HT-29 (cell line): ENCODE measurements around the gene GABRB1. TPM values are rescaled to one million over a fixed set of nuclear protein-coding genes. Genes with fewer than 3 reads are reported as not detected.

ENCODE experiments used
- DNase-seq: peaks from one replicate; pipeline ENCODE4 v3.0.0-alpha.2; 2015; ENCODE audit warnings: low spot score
- total RNA-seq: library from RNA; depleted of rRNA; stranded (reverse); fragments of >200 nt; shearing (Covaris generic); gene quantifications from 2 replicates; pipeline ENCODE4 v1.2.3, GENCODE V29; 2014

The GABRB1 gene
- total RNA-seq, 1 experiment from 2014 or later: not detected

- no peak for DNase-seq
Observed at GRCh38 chr4:47045261-47045660, 13.9 kb downstream of the GABRB1 start.

GRCh38 chr4:47049347-47049746 is 18.0 kb downstream of the GABRB1 start:
- DNase-seq: no peak

- no peak for DNase-seq
Observed at GRCh38 chr4:47050761-47051725, 19.7 kb downstream of the GABRB1 start.

- no peak for DNase-seq
Observed at GRCh38 chr4:47053485-47053884, 22.1 kb downstream of the GABRB1 start.

- no peak for DNase-seq
Observed at GRCh38 chr4:47054130-47054529, 22.8 kb downstream of the GABRB1 start.

DNA sequence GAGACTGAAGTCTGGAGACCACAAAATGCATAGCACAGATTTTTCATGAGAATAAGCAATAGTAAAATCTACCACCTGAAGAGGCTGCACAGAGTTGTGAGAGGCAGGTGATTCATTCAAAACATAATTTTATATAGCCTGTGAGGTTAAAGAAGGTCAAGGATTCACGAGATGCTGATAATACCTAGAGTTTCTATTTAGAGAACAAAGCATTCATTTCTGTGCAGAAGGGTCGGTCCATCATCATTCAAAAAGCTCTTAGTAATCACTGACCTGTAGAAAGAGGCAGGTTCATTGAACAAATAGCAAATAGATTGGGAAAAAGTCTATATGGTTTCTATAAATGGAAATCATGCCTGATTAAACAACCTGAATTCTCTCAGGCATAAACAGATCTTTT is 26.6 kb downstream of the GABRB1 start:
- DNase-seq: no peak

GRCh38 chr4:47060561-47060960 is 29.2 kb downstream of the GABRB1 start:
- DNase-seq: no peak

- DNase-seq: no peak
Observed at GRCh38 chr4:47061435-47061834, 30.1 kb downstream of the GABRB1 start.

DNA sequence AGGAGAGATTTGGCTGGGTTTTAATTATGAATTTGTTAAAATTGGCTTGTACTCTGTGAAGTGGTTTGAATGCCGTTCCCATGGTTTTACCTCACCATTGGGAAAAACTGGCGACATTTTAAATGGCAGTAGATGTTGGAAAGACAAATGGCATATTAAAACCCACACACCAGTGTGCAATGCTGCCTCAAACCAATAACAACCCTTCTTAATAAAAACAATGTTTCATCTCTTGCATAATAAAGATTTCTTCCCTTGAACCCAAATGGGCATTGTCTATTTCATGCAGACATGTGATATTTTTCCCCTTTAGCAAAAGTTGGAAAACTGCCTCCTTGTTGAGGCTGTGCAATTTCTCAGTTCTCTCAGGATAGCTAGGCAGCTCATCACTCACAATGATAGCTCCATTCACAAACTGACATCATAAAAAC is 33.7 kb downstream of the GABRB1 start:
- DNase-seq: no peak

DNA sequence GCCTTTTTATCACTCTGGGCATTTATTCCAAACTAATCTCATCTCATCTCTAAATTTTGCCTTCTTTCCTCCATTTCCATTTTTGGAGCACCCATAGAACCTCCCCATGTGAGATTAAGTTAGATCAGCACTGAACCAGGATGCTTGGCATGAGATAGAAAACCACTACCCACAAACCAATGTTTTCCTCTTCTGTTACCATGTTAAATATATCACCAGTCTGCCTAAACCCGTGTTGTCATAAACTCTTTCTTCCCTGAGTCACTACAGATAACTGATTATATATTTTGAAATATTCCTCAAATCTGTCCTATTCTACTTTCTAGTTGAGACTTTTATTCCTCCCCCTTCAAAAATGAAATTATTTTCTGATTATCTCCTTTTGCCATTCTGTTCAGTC is 37.6 kb downstream of the GABRB1 start:
- DNase-seq: no peak

GRCh38 chr4:47071901-47072341 is 40.6 kb downstream of the GABRB1 start:
- no peak for DNase-seq

- DNase-seq: no peak
Observed at GRCh38 chr4:47073647-47074046, 42.3 kb downstream of the GABRB1 start.

GRCh38 chr4:47074816-47075215 is 43.4 kb downstream of the GABRB1 start:
- DNase-seq: no peak

DNA sequence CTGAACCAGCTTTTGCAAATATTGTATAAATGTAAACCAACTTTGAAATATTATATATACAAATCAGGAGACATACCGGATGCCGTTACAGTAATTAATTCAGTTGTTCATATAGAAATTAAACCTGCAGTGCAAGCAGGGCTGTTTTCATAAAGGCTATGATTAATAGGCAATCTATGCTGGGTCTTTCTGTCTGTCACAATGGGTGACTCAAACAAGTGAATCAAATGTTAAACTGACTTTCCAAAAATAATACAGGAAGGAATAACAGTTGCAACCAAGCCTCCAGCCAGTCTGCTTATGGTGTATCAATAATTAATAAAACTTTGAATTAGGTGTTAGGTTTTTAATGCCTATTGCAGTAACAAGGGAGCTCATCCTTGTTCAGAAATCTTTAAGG is 43.9 kb downstream of the GABRB1 start:
- no peak for DNase-seq

- DNase-seq: no peak
Observed at GRCh38 chr4:47075919-47076318, 44.6 kb downstream of the GABRB1 start.

GRCh38 chr4:47084111-47084510 is 52.7 kb downstream of the GABRB1 start:
- no peak for DNase-seq

DNA sequence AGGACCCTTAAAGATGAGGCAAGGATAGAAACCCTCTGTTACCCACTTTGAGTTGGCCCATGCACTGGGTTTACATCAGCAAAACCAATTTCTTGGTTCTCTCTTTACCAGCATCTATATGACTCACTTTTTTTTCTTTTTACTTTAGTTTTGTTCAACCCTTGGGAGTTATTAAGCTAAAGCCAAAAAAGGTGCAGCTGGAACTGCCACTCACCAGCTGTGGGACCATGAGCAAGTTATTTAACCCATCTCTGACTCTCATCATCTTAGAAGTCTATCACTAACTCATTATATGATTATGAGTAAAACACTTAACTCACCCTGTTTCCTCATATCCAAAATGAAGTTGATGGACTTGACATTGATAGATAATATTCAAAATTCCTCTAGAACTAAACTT is 53.4 kb downstream of the GABRB1 start:
- DNase-seq: no peak

GRCh38 chr4:47088298-47088697 is 56.9 kb downstream of the GABRB1 start:
- DNase-seq: no peak

DNA sequence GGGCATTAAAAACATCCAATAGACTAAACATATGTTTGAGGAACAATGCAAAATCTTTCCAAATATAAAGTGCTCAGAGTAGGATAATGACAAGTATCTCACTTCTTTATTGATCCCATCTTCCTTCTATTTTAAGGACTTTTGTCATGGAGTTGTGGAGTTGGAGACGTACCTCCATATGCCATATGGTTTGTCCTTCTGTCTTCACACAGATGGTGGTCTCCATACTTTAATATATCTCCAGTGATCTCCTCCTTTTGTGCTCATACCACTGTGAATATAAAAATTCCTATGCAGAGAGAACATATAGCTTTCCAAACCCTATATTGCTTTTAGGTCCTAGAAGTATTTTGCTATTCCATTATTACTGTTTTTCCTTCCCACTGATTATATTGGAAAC is 64.5 kb downstream of the GABRB1 start:
- DNase-seq: no peak

DNA sequence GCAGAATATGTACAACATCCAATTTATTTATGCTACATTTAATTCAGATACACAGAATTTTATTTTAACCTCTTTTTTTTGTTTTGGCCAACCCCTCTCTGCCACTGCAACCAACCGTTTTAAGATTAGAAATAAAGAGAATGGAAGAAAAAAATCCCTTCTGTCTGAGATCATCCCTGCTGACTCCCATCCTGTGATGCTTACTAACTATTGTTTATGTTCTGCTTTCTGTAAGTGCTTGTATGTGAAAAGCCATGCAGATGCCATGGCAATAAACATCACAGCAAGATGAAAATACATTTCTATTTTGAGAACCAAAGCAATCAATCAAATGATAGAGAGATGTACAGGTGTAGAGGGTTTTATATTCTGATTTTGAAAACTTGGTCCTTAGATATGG is 70.1 kb downstream of the GABRB1 start:
- no peak for DNase-seq

- DNase-seq: no peak
Observed at GRCh38 chr4:47104986-47105385, 73.6 kb downstream of the GABRB1 start.

GRCh38 chr4:47106561-47106960 is 75.2 kb downstream of the GABRB1 start:
- DNase-seq: no peak

DNA sequence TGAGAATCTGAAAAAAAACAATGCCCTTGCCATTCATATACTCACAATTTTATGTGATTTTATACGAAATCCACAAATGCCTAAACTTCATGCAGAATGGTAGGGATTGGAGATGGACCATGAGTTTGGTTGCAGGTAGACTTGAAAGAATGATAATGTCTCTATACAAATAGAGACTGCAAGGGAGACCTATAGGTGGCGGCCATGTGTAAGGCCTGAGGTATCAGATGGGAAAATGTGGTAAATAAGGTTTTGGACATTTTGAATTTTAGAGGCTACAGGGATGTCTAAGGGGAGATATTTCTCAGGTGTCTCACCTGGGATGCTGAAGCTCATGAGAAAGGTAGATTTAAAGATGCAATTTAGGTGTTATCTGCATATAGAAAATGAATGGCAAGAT is 78.0 kb downstream of the GABRB1 start:
- DNase-seq: no peak
